HG03045 (cell line): ENCODE measurements around the gene TRAF3IP3.

Experiments used
- ATAC-seq: cut with Tn5 transposase; IDR thresholded peaks from one replicate; pipeline ENCODE4 v1.9.1; 2021; ENCODE audit warnings: mild to moderate bottlenecking, moderate library complexity; ENCODE audit not compliant: unreplicated experiment

TRAF3IP3 gene

GRCh38 chr1:209822706-209823105 lies 66.9 kb downstream of the TRAF3IP3 start:
- ATAC-seq = no peak

- ATAC-seq = no peak
Measured at GRCh38 chr1:209823143-209824041, 67.5 kb downstream of the TRAF3IP3 start.

GRCh38 chr1:209825591-209826434 lies 70.0 kb downstream of the TRAF3IP3 start:
- no peak for ATAC-seq

- peak; percentile 96 for ATAC-seq
Measured at GRCh38 chr1:209827384-209828262, 71.8 kb downstream of the TRAF3IP3 start, which contains the start of gene UTP25. UTP25 (plus strand) TSS chr1:209827972; CDS start chr1:209828064, 92 bp downstream.

- ATAC-seq = no peak
Measured at GRCh38 chr1:209829716-209830115, 73.9 kb downstream of the TRAF3IP3 start.

GRCh38 chr1:209830722-209831121 lies 74.9 kb downstream of the TRAF3IP3 start:
- no peak for ATAC-seq

DNA sequence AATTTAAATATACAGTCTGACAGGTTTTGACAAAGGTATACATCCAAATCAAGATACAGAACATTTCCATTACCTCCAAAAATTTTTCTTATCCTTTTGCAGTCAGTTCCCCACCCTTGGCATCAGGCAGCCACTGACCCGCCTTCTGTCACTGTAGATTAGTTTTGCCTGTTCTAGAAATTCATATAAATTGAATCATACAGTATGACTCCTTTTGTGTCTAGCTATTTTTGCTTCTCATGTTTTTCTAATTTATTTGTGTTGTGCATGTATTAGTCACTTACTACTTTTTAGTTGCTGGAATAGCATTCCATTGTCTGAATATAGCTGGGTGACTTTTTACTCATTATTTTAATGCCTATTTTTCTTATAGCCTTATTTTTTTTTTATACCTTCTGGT lies 75.8 kb downstream of the TRAF3IP3 start:
- no peak for ATAC-seq
